Activated CD4-positive, alpha-beta memory T cell treated with anti-CD3 and anti-CD28 coated beads for 36 hours (primary cell): ENCODE results near the gene PFDN2. TPM values are rescaled to one million over a fixed set of nuclear protein-coding genes. Genes with fewer than 3 reads are reported as not detected.

Experiments used
- CTCF ChIA-PET: fragments of 350-600 bp; sonication (Branson Sonifier 250); formaldehyde crosslinking; loops from one replicate; lab custom pipeline; 2021; ENCODE audit warnings: antibody characterized with exemption, inconsistent platforms; lab: Charles Lee
- POLR2A ChIA-PET: fragments of 350-600 bp; sonication (Branson Sonifier 250); formaldehyde crosslinking; loops from one replicate; lab custom pipeline; 2021; ENCODE audit warnings: antibody characterized with exemption; lab: Charles Lee
- DNase-seq: peaks from one replicate; pipeline ENCODE4 v3.0.0-alpha.2; 2020
- H3K27ac Mint-ChIP-seq: one replicate; pipeline ENCODE4 v1.8.0; 2021; ENCODE audit warnings: mixed read lengths
- H3K27me3 Mint-ChIP-seq: one replicate; pipeline ENCODE4 v1.8.0; 2021; ENCODE audit warnings: mixed read lengths
- H3K36me3 Mint-ChIP-seq: one replicate; pipeline ENCODE4 v1.8.0; 2021; ENCODE audit warnings: mixed read lengths
- H3K4me1 Mint-ChIP-seq: one replicate; pipeline ENCODE4 v1.8.0; 2021; ENCODE audit warnings: low read depth, mixed read lengths
- H3K4me3 Mint-ChIP-seq: one replicate; pipeline ENCODE4 v1.8.0; 2021; ENCODE audit warnings: mild to moderate bottlenecking, mixed read lengths
- H3K9me3 Mint-ChIP-seq: one replicate; pipeline ENCODE4 v1.8.0; 2021; ENCODE audit warnings: mixed read lengths
- intact Hi-C: fragments of 100-400 bp; cut with micrococcal nuclease; formaldehyde crosslinking; loops from one replicate; pipeline ENCODE4 v1.15.1; 2023
- total RNA-seq, 2 experiments: library from RNA; stranded (reverse); gene quantifications; one replicate each; pipeline ENCODE4 v1.2.3, GENCODE V29; 2021

Gene PFDN2
- total RNA-seq, 2 experiments from 2014 or later: 152 to 155 TPM

DNA sequence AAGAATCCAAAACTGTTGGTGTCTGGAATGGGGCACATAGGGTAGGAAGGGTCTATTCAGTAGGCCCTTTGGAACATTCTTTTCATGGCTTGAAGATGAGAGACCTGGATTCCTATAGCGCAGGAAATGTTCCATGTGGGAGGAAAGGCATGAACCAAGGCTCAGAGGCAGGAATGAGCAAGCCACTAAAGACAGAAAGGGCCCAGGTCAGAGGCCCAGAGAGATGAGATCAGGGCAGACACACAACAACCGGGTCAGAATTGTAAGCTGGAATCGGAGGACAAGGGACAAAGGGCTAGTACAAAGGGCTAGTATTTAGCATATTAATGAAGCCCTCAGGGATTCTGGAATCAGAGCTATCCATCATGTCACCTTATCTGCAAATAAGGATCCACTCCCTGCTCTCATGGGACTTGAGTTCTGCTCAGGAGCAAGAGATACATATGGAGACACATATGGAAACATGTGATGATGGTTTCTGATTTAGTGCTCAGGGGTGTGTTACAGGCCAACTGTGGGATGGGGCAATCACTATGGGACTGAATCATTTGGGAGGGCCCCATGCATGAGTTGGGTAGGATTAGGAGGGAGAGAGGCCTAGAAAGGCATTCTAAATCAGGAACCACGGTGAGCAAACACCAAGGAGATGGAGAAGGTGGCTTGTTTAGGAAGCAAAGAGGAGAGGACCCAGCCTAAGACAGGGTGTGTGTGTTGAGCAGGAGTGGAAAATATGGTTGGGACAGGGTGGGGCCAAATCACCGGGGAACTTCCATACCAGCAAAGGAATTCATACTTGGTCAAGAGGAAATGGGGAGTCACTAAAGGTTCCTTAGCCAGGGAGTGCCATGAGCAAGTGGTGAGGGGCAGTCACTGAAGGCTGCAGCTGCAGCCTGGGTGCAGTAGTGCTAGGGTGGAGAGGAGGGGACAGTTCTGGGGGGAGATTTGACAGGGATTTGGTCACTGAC, 37.1 kb downstream of the PFDN2 start:
- Mint-ChIP-seq H3K9me3 (no peaks in the 10 kb centered on the region), H3K27ac (no peak overlapping the region), H3K27me3 (no peaks in the 10 kb centered on the region), H3K4me1 (no peaks in the 10 kb centered on the region), H3K4me3 (no peak overlapping the region), H3K36me3 (no peaks in the 10 kb centered on the region)
- POLR2A ChIA-PET: interaction anchor here (0.7 kb wide), 1 partner anchor 12 kb away, joined by 3 read pairs; no protein-coding TSS in a partner anchor
- CTCF ChIA-PET: interaction anchor here (0.8 to 2.0 kb wide), 3 partner anchors 9 to 17 kb away, joined by 4 to 14 read pairs (median 9); partner anchors contain the start of genes ARHGAP30 and KLHDC9
- DNase-seq: no peak
- intact Hi-C loops: no loop called here

GRCh38 chr1:161079436-161080110, 38.3 kb downstream of the PFDN2 start:
- POLR2A ChIA-PET: interaction anchor here (0.6 to 0.9 kb wide), 3 partner anchors 9 to 18 kb away, joined by 3 to 5 read pairs (median 4); partner anchors contain the start of gene ARHGAP30
- no peak overlapping the region for H3K4me3 Mint-ChIP-seq

DNA sequence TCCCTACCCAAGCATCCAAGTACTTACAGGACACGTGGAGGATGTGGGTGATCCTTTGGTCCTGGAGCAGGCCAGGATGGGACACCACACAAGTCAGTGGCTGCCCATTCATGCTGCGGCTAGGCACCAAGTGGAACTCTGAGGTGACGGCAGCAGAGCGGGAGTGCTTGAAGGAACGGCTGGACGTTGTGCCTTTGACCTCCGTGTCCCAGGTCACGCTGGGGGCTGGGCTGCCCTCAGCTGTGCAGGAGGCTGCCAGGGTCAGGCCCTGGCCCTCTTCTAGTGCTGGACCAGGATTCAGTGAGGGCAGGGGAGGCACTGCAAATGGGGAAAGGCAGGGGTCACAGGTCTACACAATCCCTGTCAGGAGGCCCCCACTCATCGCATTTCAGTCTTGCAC, 40.4 kb downstream of the PFDN2 start:
- intact Hi-C loops: no loop called here
- Mint-ChIP-seq H3K27me3 (no peaks in the 10 kb centered on the region), H3K27ac (no peak overlapping the region), H3K36me3 (no peaks in the 10 kb centered on the region), H3K9me3 (no peaks in the 10 kb centered on the region), H3K4me1 (no peaks in the 10 kb centered on the region), H3K4me3 (no peak overlapping the region)
- DNase-seq: no peak
- CTCF ChIA-PET: no interaction called here
- POLR2A ChIA-PET: no interaction called here

More at GRCh38 chr1:161079436-161080110, 38.3 kb downstream of the PFDN2 start:
- H3K4me1 Mint-ChIP-seq: no peaks in the 10 kb centered on the region
- CTCF ChIA-PET: interaction anchor here (1.1 to 2.0 kb wide), 2 partner anchors 8 to 18 kb away, joined by 9 to 14 read pairs; partner anchors contain the start of gene KLHDC9
- intact Hi-C loops: no loop called here
- H3K9me3 Mint-ChIP-seq: no peaks in the 10 kb centered on the region
- no peak for DNase-seq
- no peaks in the 10 kb centered on the region for H3K36me3 Mint-ChIP-seq
- no peak overlapping the region for H3K27ac Mint-ChIP-seq
- no peaks in the 10 kb centered on the region for H3K27me3 Mint-ChIP-seq

GRCh38 chr1:161076410-161076809, 41.4 kb downstream of the PFDN2 start:
- Mint-ChIP-seq H3K27ac (no peak overlapping the region), H3K9me3 (no peaks in the 10 kb centered on the region), H3K4me1 (peaks cover 7% of the 10 kb centered on the region), H3K36me3 (no peaks in the 10 kb centered on the region), H3K27me3 (no peaks in the 10 kb centered on the region), H3K4me3 (no peak overlapping the region)
- DNase-seq: no peak
- POLR2A ChIA-PET: no interaction called here
- CTCF ChIA-PET: interaction anchor here (1.0 kb wide), 1 partner anchor 21 kb away, joined by 4 read pairs; no protein-coding TSS in a partner anchor
- intact Hi-C loops: no loop called here

DNA sequence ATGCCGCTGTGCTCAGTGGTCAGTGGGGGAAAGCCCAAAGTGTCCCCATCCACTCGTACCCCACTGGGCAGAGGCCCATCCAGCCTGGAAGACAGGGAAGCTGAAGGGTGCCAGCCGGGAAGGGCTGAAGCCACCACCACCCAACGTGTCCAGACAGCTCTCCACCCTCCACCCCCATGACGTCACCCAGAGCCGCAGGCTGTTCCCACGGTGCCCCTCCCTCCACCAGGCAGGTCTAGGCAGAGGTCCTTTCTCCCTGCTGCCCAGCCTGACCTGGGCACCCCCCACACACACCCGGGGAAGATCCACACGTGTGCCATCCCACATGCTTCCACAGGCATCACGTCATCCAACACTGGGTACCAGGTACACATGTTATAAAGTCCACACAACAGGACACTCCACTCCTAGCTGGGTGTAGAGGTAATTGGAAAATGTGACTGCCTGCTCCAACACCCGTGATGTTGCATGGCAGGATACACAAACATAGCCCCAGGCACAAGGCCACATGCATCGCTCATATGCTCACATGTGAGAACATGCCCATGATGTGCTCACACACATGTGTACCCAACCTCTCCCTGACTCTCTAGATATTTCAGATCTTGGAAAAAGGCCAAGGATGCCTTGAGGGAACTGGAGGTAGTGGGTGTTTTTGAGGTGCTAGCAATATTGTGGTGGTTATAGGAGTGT, 43.0 kb downstream of the PFDN2 start:
- H3K4me3 Mint-ChIP-seq: no peak overlapping the region

DNA sequence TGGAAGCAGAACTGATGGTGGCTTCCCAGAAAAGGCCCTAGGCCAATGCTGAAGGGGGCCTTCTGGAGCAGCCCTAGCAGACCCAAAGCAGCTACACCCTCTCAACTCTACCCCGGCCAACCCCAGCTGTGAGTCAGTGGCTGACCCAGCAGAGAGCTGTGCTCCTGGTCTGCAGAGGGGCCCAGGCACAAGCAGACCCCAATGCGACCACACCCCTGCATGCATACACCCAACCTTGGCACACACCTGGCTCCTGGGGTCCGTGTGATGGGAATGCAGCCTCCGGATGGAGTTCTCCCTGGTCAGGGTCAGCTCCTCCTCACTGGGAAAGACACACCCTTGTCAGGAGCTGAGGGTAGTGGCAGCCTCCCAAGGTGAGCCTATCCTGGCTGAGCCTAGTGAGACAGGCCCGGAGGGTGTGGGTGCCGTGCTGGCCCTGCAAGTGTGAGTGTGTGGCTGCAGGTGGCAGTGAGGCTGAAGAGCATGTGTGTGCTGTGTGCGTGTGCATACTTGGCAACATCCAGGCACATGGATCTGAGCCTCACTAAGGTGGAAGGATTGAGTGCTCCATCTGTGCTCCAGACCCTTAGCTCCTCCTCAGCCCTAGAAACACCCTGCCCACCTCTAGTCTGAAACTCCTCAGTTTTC, 44.2 kb downstream of the PFDN2 start:
- DNase-seq: no peak

More for the DNA sequence above, 43.0 kb downstream of the PFDN2 start:
- Mint-ChIP-seq H3K36me3 (no peaks in the 10 kb centered on the region), H3K27me3 (no peaks in the 10 kb centered on the region), H3K4me1 (peaks cover 21% of the 10 kb centered on the region), H3K27ac (no peak overlapping the region), H3K9me3 (peaks cover 2% of the 10 kb centered on the region)
- ChIA-PET CTCF (interaction anchor here (0.7 kb wide), 1 partner anchor 23 kb away, joined by 3 read pairs; no protein-coding TSS in a partner anchor), POLR2A (no interaction called here)
- intact Hi-C loops: no loop called here
- no peak for DNase-seq

GRCh38 chr1:161072751-161073449, 44.9 kb downstream of the PFDN2 start:
- POLR2A ChIA-PET: no interaction called here
- CTCF ChIA-PET: interaction anchor here (1.6 to 7.3 kb wide), 4 partner anchors 21 to 60 kb away, joined by 10 to 120 read pairs (median 16); partner anchors contain the start of genes DEDD, KLHDC9 and USF1
- DNase-seq: no peak
- Mint-ChIP-seq H3K36me3 (peaks cover 14% of the 10 kb centered on the region), H3K9me3 (peaks cover 2% of the 10 kb centered on the region), H3K27ac (peak overlapping the region; percentile 39), H3K27me3 (no peaks in the 10 kb centered on the region), H3K4me1 (peaks cover 23% of the 10 kb centered on the region), H3K4me3 (no peak overlapping the region)
- intact Hi-C loops: no loop called here

More for the DNA sequence above, 44.2 kb downstream of the PFDN2 start:
- no peak overlapping the region for H3K27ac Mint-ChIP-seq
- intact Hi-C loops: no loop called here
- H3K36me3 Mint-ChIP-seq: peaks cover 8% of the 10 kb centered on the region
- CTCF ChIA-PET: interaction anchor here (1.0 to 7.3 kb wide), 2 partner anchors 13 to 24 kb away, joined by 3 to 120 read pairs; partner anchors contain the start of gene KLHDC9
- POLR2A ChIA-PET: no interaction called here
- H3K4me1 Mint-ChIP-seq: peaks cover 22% of the 10 kb centered on the region
- H3K4me3 Mint-ChIP-seq: no peak overlapping the region
- peaks cover 2% of the 10 kb centered on the region for H3K9me3 Mint-ChIP-seq
- H3K27me3 Mint-ChIP-seq: no peaks in the 10 kb centered on the region

DNA sequence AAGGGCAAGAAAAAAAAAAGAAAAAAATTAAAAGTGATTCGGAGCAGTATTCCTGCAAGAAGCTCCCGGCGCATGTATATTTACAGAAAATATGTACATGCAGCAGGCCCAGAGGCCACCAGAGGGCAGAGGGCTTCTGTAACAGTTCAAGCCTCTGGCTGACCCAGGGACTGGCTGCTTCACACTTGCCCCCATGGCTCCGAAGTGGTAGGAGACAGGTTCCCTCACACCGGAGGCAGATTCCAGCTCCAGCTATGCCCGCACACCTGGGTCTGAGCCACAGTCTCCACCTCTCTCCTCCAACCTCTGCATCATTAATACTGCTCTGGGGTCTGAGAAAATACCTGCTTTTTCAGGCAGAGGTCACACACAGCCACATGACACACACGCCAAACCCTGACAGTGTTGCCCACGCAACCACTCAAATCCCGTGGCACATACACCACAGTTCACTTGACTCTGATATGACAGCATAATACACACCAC, 45.9 kb downstream of the PFDN2 start:
- Mint-ChIP-seq H3K27ac (peak overlapping the region; percentile 39), H3K36me3 (peaks cover 20% of the 10 kb centered on the region), H3K4me3 (no peak overlapping the region), H3K9me3 (peaks cover 2% of the 10 kb centered on the region), H3K4me1 (peaks cover 31% of the 10 kb centered on the region), H3K27me3 (no peaks in the 10 kb centered on the region)
- DNase-seq: peak; percentile 64
- intact Hi-C loops: no loop called here
- POLR2A ChIA-PET: interaction anchor here (0.7 to 3.9 kb wide), 2 partner anchors 26 to 45 kb away, joined by 3 to 18 read pairs; partner anchors contain the start of genes NIT1, PFDN2 and USF1
- CTCF ChIA-PET: interaction anchor here (0.6 to 7.3 kb wide), 14 partner anchors 8 to 282 kb away, joined by 3 to 120 read pairs (median 10); partner anchors contain the start of genes DEDD, KLHDC9, NIT1 and PFDN2

- no peaks in the 10 kb centered on the region for H3K27me3 Mint-ChIP-seq
- intact Hi-C loops: loop anchor here (1.0 kb wide), 2 partner anchors 22 to 27 kb away; no protein-coding TSS in a partner anchor
- CTCF ChIA-PET: interaction anchor here (0.5 to 7.3 kb wide), 15 partner anchors 9 to 156 kb away, joined by 3 to 120 read pairs (median 8); partner anchors contain the start of genes DEDD, KLHDC9, NIT1 and PFDN2
- H3K27ac Mint-ChIP-seq: peak overlapping the region; percentile 99
- DNase-seq: no peak
- H3K36me3 Mint-ChIP-seq: peaks cover 27% of the 10 kb centered on the region
- H3K9me3 Mint-ChIP-seq: peaks cover 2% of the 10 kb centered on the region
- H3K4me3 Mint-ChIP-seq: no peak overlapping the region
- H3K4me1 Mint-ChIP-seq: peaks cover 38% of the 10 kb centered on the region
- POLR2A ChIA-PET: interaction anchor here (0.6 to 3.9 kb wide), 11 partner anchors 8 to 132 kb away, joined by 3 to 39 read pairs (median 5); partner anchors contain the start of genes DEDD, NIT1, PFDN2 and TSTD1
Measured at GRCh38 chr1:161070761-161071160, 47.1 kb downstream of the PFDN2 start.
